Measurements from ENCODE around the gene NR2F1. TPM values are rescaled to one million over a fixed set of nuclear protein-coding genes. Genes with fewer than 3 reads are reported as not detected.

The NR2F1 gene
- total and polyA plus RNA-seq, 2 experiments from 2014 or later: not detected

GRCh38 chr5:93591323-93591945, 8.4 kb downstream of the NR2F1 start (continued):
- TF ChIP-seq, protein P1, sequence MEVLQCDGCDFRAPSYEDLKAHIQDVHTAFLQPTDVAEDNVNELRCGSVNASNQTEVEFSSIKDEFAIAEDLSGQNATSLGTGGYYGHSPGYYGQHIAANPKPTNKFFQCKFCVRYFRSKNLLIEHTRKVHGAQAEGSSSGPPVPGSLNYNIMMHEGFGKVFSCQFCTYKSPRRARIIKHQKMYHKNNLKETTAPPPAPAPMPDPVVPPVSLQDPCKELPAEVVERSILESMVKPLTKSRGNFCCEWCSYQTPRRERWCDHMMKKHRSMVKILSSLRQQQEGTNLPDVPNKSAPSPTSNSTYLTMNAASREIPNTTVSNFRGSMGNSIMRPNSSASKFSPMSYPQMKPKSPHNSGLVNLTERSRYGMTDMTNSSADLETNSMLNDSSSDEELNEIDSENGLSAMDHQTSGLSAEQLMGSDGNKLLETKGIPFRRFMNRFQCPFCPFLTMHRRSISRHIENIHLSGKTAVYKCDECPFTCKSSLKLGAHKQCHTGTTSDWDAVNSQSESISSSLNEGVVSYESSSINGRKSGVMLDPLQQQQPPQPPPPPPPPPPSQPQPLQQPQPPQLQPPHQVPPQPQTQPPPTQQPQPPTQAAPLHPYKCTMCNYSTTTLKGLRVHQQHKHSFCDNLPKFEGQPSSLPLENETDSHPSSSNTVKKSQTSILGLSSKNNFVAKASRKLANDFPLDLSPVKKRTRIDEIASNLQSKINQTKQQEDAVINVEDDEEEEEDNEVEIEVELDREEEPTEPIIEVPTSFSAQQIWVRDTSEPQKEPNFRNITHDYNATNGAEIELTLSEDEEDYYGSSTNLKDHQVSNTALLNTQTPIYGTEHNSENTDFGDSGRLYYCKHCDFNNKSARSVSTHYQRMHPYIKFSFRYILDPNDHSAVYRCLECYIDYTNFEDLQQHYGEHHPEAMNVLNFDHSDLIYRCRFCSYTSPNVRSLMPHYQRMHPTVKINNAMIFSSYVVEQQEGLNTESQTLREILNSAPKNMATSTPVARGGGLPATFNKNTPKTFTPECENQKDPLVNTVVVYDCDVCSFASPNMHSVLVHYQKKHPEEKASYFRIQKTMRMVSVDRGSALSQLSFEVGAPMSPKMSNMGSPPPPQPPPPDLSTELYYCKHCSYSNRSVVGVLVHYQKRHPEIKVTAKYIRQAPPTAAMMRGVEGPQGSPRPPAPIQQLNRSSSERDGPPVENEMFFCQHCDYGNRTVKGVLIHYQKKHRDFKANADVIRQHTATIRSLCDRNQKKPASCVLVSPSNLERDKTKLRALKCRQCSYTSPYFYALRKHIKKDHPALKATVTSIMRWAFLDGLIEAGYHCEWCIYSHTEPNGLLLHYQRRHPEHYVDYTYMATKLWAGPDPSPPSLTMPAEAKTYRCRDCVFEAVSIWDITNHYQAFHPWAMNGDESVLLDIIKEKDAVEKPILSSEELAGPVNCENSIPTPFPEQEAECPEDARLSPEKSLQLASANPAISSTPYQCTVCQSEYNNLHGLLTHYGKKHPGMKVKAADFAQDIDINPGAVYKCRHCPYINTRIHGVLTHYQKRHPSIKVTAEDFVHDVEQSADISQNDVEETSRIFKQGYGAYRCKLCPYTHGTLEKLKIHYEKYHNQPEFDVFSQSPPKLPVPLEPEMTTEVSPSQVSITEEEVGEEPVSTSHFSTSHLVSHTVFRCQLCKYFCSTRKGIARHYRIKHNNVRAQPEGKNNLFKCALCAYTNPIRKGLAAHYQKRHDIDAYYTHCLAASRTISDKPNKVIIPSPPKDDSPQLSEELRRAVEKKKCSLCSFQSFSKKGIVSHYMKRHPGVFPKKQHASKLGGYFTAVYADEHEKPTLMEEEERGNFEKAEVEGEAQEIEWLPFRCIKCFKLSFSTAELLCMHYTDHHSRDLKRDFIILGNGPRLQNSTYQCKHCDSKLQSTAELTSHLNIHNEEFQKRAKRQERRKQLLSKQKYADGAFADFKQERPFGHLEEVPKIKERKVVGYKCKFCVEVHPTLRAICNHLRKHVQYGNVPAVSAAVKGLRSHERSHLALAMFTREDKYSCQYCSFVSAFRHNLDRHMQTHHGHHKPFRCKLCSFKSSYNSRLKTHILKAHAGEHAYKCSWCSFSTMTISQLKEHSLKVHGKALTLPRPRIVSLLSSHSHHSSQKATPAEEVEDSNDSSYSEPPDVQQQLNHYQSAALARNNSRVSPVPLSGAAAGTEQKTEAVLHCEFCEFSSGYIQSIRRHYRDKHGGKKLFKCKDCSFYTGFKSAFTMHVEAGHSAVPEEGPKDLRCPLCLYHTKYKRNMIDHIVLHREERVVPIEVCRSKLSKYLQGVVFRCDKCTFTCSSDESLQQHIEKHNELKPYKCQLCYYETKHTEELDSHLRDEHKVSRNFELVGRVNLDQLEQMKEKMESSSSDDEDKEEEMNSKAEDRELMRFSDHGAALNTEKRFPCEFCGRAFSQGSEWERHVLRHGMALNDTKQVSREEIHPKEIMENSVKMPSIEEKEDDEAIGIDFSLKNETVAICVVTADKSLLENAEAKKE (CRISPR knock-in tag; IDR thresholded peaks at IDR 0.05): no peak
- TF ChIP-seq CREB1 (CRISPR knock-in tag; IDR thresholded peaks at IDR 0.05; ENCODE audit: low read depth): no peak
- no peak for TF ChIP-seq EZH2phosphoT487 (IDR thresholded peaks at IDR 0.05; ENCODE audit: unreplicated experiment)
- TF ChIP-seq STAT1 (IDR thresholded peaks at IDR 0.05; ENCODE audit: unreplicated experiment): no peak
- no peak for TF ChIP-seq ZNF114 (CRISPR knock-in tag; IDR thresholded peaks at IDR 0.05)
- no peak for TF ChIP-seq NANOG (IDR thresholded peaks at IDR 0.05; ENCODE audit: borderline replicate concordance)

DNA sequence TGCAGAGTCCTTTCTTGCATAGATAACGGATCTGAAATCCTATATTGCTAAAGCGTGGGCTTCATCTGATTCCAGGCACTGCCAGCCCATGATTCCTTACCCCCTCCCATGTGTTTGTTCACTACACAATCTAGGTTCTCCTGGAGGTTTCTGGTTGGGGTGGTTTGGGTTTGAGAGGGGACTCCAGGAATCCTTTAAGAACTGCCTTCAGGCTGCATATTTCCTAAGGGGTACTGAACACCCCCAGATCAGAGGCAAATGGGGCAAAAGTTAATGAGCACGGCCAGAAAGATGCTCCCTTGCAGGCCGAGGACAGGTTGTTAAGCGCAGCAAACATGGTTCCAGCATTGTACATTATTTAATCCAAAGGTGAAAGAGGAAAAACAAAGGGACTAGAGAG, 9.9 kb downstream of the NR2F1 start:
- peaks cover 40% of the 10 kb centered on the region for H3K27me3 Mint-ChIP-seq (ENCODE audit: insufficient read depth, low read depth, poor library complexity)

More for the DNA sequence above, 9.9 kb downstream of the NR2F1 start:
- ATAC-seq: no peak
- Histone ChIP-seq H3K4me2 (peak overlapping the region; percentile 68; the same call in 1 of the 2 replicates), H3F3A (replicated peaks; ENCODE audit: low read depth) (peaks cover 51% of the 10 kb centered on the region), H3K36me3 (ENCODE audit: insufficient read depth) (no peaks in the 10 kb centered on the region; the same call in 1 of the 2 replicates), H3K4me3 (no peak overlapping the region), H3K9me2 (ENCODE audit: insufficient read depth) (no peaks in the 10 kb centered on the region), H3K27me3 (ENCODE audit: insufficient read depth) (peaks cover 100% of the 10 kb centered on the region), H3K4me1 (ENCODE audit: insufficient read depth) (peaks cover 37% of the 10 kb centered on the region), H2AFZ (no peak overlapping the region), H3K79me2 (replicated peaks; ENCODE audit: insufficient read depth) (no peaks in the 10 kb centered on the region), H3K27ac (ENCODE audit: low read depth) (no peak overlapping the region), H4K20me1 (replicated peaks; ENCODE audit: insufficient read depth) (peaks cover 47% of the 10 kb centered on the region)
- no peak overlapping the region for H3K27ac Mint-ChIP-seq
- peaks cover 4% of the 10 kb centered on the region; the same call in 2 of the 3 replicates for H3K9me3 Mint-ChIP-seq
- H3K4me1 Mint-ChIP-seq: peaks cover 35% of the 10 kb centered on the region
- no peak for DNase-seq (ENCODE audit: low spot score)
- no peak overlapping the region for H3K4me3 Mint-ChIP-seq
- TF ChIP-seq EZH2 (IDR thresholded peaks at IDR 0.05; ENCODE audit: low read depth, unreplicated experiment) (peak; percentile 63), JUNB (IDR thresholded peaks at IDR 0.05; ENCODE audit: unreplicated experiment) (no peak)
- H3K36me3 Mint-ChIP-seq (ENCODE audit: low read depth): no peaks in the 10 kb centered on the region; the same call in 2 of the 3 replicates
